ENCODE measurements around the gene BORCS5. TPM values are rescaled to one million over a fixed set of nuclear protein-coding genes. Genes with fewer than 3 reads are reported as not detected.

Gene BORCS5
- total and polyA plus RNA-seq, 2 of the 4 experiments (the other 2 are of a cell fraction): 14.4 to 18.3 TPM

DNA sequence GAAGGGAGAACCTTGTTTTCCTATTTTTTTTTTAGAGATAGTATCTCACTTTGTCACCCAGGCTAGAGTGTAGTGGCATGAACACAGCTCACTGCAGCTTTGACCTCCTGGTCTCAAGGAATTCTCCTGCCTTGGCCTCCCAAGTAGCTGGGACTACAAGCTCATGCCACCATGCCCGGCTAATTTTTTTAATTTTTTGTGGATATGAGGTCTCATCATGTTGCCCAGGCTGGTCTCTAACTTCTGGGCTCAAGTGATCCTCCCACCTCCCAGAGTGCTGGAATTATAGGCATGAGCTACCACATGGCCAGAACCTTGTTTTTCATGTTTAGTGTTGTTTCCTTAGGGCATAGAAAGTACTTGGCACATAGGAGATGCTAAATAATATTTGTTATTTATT, 20.4 kb upstream of the BORCS5 start:
- Histone ChIP-seq H2AK5ac (ENCODE audit: low read depth, low read length) (no peak overlapping the region), H3K9me1 (ENCODE audit: insufficient read depth, low read length) (0 out of 2 replicates have a peak, but pooled peaks cover 5% of the 10 kb centered on the region), H3K4me2 (ENCODE audit: low read depth, low read length) (no peak overlapping the region), H2BK15ac (ENCODE audit: low read depth, low read length) (no peak overlapping the region), H3K4me1 (ENCODE audit: control insufficient read depth, insufficient read depth, low read length) (peaks cover 2% of the 10 kb centered on the region; the same call in 1 of the 2 replicates), H4K8ac (ENCODE audit: low read depth in 2 of 2, low read length in 2 of 2) (no peak overlapping the region), H3K4me3 (ENCODE audit: insufficient read depth, low read depth, low read length) (no peak overlapping the region), H4K20me1 (ENCODE audit: insufficient read depth, low read length) (peaks cover 7% of the 10 kb centered on the region; the same call in 1 of the 2 replicates), H3K36me3 (ENCODE audit: control insufficient read depth, insufficient read depth, low read length) (no peaks in the 10 kb centered on the region), H3K23ac (ENCODE audit: low read depth, low read length) (no peak overlapping the region), H2BK120ac (ENCODE audit: low read depth, low read length) (no peak overlapping the region), H2AK9ac (replicated peaks; ENCODE audit: low read depth, low read length, poor library complexity) (no peak overlapping the region), H4K91ac (ENCODE audit: insufficient read depth, low read depth, low read length) (no peak overlapping the region), H3K14ac (replicated peaks; ENCODE audit: low read depth, low read length) (no peak overlapping the region), H3K27ac (ENCODE audit: insufficient read depth, low read length) (no peak overlapping the region), H2BK20ac (ENCODE audit: low read depth, low read length) (no peak overlapping the region), H3K56ac (ENCODE audit: extremely low read depth, insufficient read depth, low read length) (no peak overlapping the region), H3K4ac (ENCODE audit: low read depth, low read length) (no peak overlapping the region), H3K9me3 (ENCODE audit: control insufficient read depth, insufficient read depth, low read length) (no peaks in the 10 kb centered on the region), H3K9ac (ENCODE audit: low read depth, low read length) (no peak overlapping the region), H2BK5ac (ENCODE audit: low read depth, low read length, poor library complexity, severe bottlenecking) (no peak overlapping the region), H3K18ac (ENCODE audit: low read depth, low read length) (no peak overlapping the region), H3K79me1 (ENCODE audit: low read depth in 1 of 2, low read length in 2 of 2) (no peaks in the 10 kb centered on the region), H3K27me3 (ENCODE audit: control insufficient read depth, insufficient read depth, low read length) (0 out of 2 replicates have a peak, but pooled peaks cover 2% of the 10 kb centered on the region), H4K5ac (ENCODE audit: low read depth, low read length) (no peak overlapping the region), H2AFZ (replicated peaks; ENCODE audit: low read length, poor library complexity) (no peak overlapping the region)
- dilution Hi-C loops (cut with HindIII; ENCODE audit: low sequenced_read_pairs, unreplicated experiment): no loop called here
- DNase-seq (no peak), ATAC-seq (ENCODE audit: low read depth) (no peak)
- CTCF ChIA-PET: interaction anchor here (0.5 to 1.1 kb wide), 3 partner anchors 21 to 334 kb away, joined by 3 read pairs; partner anchors contain the start of gene BORCS5
- intact Hi-C loops (cut with micrococcal nuclease): loop anchor here (10.0 kb wide), 1 partner anchor 682 kb away; no protein-coding TSS in a partner anchor
- BruUV-seq (replicated peaks): no TSS peak
- in situ Hi-C loops (cut with MboI; ENCODE audit: low sequenced_read_pairs): loop anchor here (10.0 kb wide), 1 partner anchor 252 kb away; no protein-coding TSS in a partner anchor
- TF ChIP-seq, protein P1, sequence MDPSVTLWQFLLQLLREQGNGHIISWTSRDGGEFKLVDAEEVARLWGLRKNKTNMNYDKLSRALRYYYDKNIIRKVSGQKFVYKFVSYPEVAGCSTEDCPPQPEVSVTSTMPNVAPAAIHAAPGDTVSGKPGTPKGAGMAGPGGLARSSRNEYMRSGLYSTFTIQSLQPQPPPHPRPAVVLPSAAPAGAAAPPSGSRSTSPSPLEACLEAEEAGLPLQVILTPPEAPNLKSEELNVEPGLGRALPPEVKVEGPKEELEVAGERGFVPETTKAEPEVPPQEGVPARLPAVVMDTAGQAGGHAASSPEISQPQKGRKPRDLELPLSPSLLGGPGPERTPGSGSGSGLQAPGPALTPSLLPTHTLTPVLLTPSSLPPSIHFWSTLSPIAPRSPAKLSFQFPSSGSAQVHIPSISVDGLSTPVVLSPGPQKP (IDR thresholded peaks at IDR 0.05; ENCODE audit: borderline replicate concordance, low read depth, low read length): no peak
- TF ChIP-seq MAZ (IDR thresholded peaks at IDR 0.05; ENCODE audit: borderline replicate concordance, low read depth, low read length) (no peak), RCOR1 (IDR thresholded peaks at IDR 0.05; ENCODE audit: insufficient replicate concordance, low read length) (no peak), BHLHE40 (IDR thresholded peaks at IDR 0.05; ENCODE audit: low read depth, low read length) (no peak), CHD1 (IDR thresholded peaks at IDR 0.05; ENCODE audit: low read depth, low read length) (no peak), POLR2A (IDR thresholded peaks at IDR 0.05; ENCODE audit: low read depth, low read length) (no peak), NFE2L2 (IDR thresholded peaks at IDR 0.05; ENCODE audit: low read depth, low read length) (no peak), SMC3 (IDR thresholded peaks at IDR 0.05; ENCODE audit: low read depth, low read length) (no peak), MXI1 (IDR thresholded peaks at IDR 0.05; ENCODE audit: borderline replicate concordance, low read depth, low read length) (no peak), MAFK (IDR thresholded peaks at IDR 0.05; ENCODE audit: low read depth, low read length) (no peak), RFX5 (IDR thresholded peaks at IDR 0.05; ENCODE audit: low read depth, low read length) (no peak)
- TF ChIP-seq, protein P2, sequence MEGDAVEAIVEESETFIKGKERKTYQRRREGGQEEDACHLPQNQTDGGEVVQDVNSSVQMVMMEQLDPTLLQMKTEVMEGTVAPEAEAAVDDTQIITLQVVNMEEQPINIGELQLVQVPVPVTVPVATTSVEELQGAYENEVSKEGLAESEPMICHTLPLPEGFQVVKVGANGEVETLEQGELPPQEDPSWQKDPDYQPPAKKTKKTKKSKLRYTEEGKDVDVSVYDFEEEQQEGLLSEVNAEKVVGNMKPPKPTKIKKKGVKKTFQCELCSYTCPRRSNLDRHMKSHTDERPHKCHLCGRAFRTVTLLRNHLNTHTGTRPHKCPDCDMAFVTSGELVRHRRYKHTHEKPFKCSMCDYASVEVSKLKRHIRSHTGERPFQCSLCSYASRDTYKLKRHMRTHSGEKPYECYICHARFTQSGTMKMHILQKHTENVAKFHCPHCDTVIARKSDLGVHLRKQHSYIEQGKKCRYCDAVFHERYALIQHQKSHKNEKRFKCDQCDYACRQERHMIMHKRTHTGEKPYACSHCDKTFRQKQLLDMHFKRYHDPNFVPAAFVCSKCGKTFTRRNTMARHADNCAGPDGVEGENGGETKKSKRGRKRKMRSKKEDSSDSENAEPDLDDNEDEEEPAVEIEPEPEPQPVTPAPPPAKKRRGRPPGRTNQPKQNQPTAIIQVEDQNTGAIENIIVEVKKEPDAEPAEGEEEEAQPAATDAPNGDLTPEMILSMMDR (conservative IDR thresholded peaks at IDR 0.05; ENCODE audit: low read depth, low read length): no peak
- POLR2A ChIA-PET (ENCODE audit: unreplicated experiment): no interaction called here
- no CpG with 5 or more reads among the region's 1 CpG for WGBS, 2 experiments (ENCODE audit: extremely low coverage in 2 of 2, insufficient read length in 1 of 2)

Measured in IMR-90 (cell line).